ENCODE measurements around the gene HOXA7. TPM values are rescaled to one million over a fixed set of nuclear protein-coding genes. Genes with fewer than 3 reads are reported as not detected.

The HOXA7 gene
- total and polyA plus RNA-seq, 2 donors (not counting 1 experiment from before 2014, with no cell fraction given) = 0.37 TPM; not detected in 1

GRCh38 chr7:27141137-27141922 lies 15.1 kb downstream of the HOXA7 start:
- Mint-ChIP-seq H3K4me1 (peaks cover 4% of the 10 kb centered on the region), H3K27me3 (peaks cover 54% of the 10 kb centered on the region), H3K4me3 (no peak overlapping the region), H3K9me3 (ENCODE audit: insufficient read depth) (no peaks in the 10 kb centered on the region), H3K27ac (no peak overlapping the region)
- ATAC-seq (ENCODE audit: low read depth) = no peak
- intact Hi-C loops (cut with micrococcal nuclease) = no loop called here
- POLR2A ChIA-PET = no interaction called here
- H3K27me3 ChIP-seq (replicated peaks in 1 of 4; ENCODE audit: control extremely low read depth in 1 of 4, control insufficient read depth in 3 of 4, insufficient read depth in 4 of 4, low read length in 3 of 4) = peaks cover 0 to 54% (median 23%) of the 10 kb centered on the region in 4 experiments
- 92% methylated on average over 13 of the region's 18 CpGs for whole genome bisulfite sequencing (ENCODE audit: insufficient coverage)
- no peak overlapping the region for H3K4me2 ChIP-seq (replicated peaks; ENCODE audit: low read depth, low read length, poor library complexity, severe bottlenecking)
- peaks cover 0 to 2% of the 10 kb centered on the region in 2 donors for H3K4me1 ChIP-seq (ENCODE audit: control insufficient read depth in 2 of 2, insufficient read depth in 2 of 2, low read length in 2 of 2)
- no peak overlapping the region for H3K9ac ChIP-seq (ENCODE audit: low read length)
- no peak overlapping the region for H3K4me3 ChIP-seq (ENCODE audit: control extremely low read depth in 1 of 5, extremely low read depth in 1 of 5, insufficient read depth in 1 of 5, low read depth in 2 of 5, low read length in 4 of 5)
- CTCF ChIA-PET = interaction anchor here (0.6 to 0.9 kb wide), 2 partner anchors 13 to 260 kb away, joined by 3 to 4 read pairs; no protein-coding TSS in a partner anchor
- H3K27ac ChIP-seq (ENCODE audit: low read length in 2 of 2) = no peak overlapping the region
- no peak for DNase-seq
- no peaks in the 10 kb centered on the region for H3K36me3 ChIP-seq (replicated peaks in 1 of 2; ENCODE audit: control extremely low read depth in 1 of 2, control insufficient read depth in 1 of 2, extremely low read depth in 1 of 2, insufficient read depth in 2 of 2, low read length in 1 of 2)
- no peaks in the 10 kb centered on the region for H4K20me1 ChIP-seq (ENCODE audit: control insufficient read depth, insufficient read depth, low read length, poor library complexity, severe bottlenecking)
- H3K79me2 ChIP-seq (ENCODE audit: control insufficient read depth, insufficient read depth, low read length) = no peaks in the 10 kb centered on the region
- TF ChIP-seq CTCF (IDR thresholded peaks at IDR 0.05) (no peak), EZH2 (IDR thresholded peaks at IDR 0.05; ENCODE audit: borderline replicate concordance, insufficient read depth, low read depth, low read length, poor library complexity, severe bottlenecking) (no peak)
- no peak overlapping the region for H2AFZ ChIP-seq (ENCODE audit: insufficient read depth, low read depth, low read length, poor library complexity, severe bottlenecking)
- peaks cover 0 to 36% (median 0%) of the 10 kb centered on the region in 3 donors for H3K9me3 ChIP-seq (ENCODE audit: control extremely low read depth in 1 of 3, control insufficient read depth in 2 of 3, insufficient read depth in 1 of 3, low read length in 2 of 3)

All from B cell (primary cell).